Aorta (tissue), 5 donors: ENCODE data around the gene TOP3A. TPM values are rescaled to one million over a fixed set of nuclear protein-coding genes. Genes with fewer than 3 reads are reported as not detected.

ENCODE experiments used
- ATAC-seq: fragments of 200-7000 bp; cut with Tn5 transposase; one replicate; pipeline ENCODE4 v1.9.1; 2022; ENCODE audit warnings: moderate library complexity; ENCODE audit not compliant: low FRiP score
- DNase-seq, 2 donors: peaks; one replicate each; pipeline ENCODE4 v3.0.0-alpha.2; 2020
- H3K27ac ChIP-seq, 2 donors: one replicate each; pipeline ENCODE4 v1.5.1; 2013; ENCODE audit warnings: low read length in 2 of 2, mild to moderate bottlenecking in 2 of 2, moderate library complexity in 2 of 2, control low read depth in 1 of 2, inconsistent platforms in 1 of 2, low read depth in 1 of 2
- H3K27me3 ChIP-seq, 2 donors: one replicate each; pipeline ENCODE4 v1.6.1; 2013; ENCODE audit warnings: control low read depth in 1 of 2, low read length in 1 of 2, mild to moderate bottlenecking in 1 of 2, moderate library complexity in 1 of 2; ENCODE audit not compliant: insufficient read depth in 2 of 2, control insufficient read depth in 1 of 2
- H3K36me3 ChIP-seq, 2 donors: one replicate each; pipeline ENCODE4 v1.6.1; 2013; ENCODE audit warnings: control low read depth in 1 of 2, low read length in 1 of 2, mild to moderate bottlenecking in 1 of 2; ENCODE audit not compliant: insufficient read depth in 2 of 2, control insufficient read depth in 1 of 2
- H3K4me1 ChIP-seq, 2 donors: one replicate each; pipeline ENCODE4 v1.6.1; 2013; ENCODE audit warnings: low read length in 2 of 2, control low read depth in 1 of 2, mild to moderate bottlenecking in 1 of 2, moderate library complexity in 1 of 2; ENCODE audit not compliant: insufficient read depth in 2 of 2, control insufficient read depth in 1 of 2
- H3K4me3 ChIP-seq, 2 donors: one replicate each; pipeline ENCODE4 v1.5.1; 2013; ENCODE audit warnings: low read length in 2 of 2, control low read depth in 1 of 2, mild to moderate bottlenecking in 1 of 2
- H3K9me3 ChIP-seq: one replicate; pipeline ENCODE4 v1.6.1; 2013; ENCODE audit warnings: mild to moderate bottlenecking, low read length; ENCODE audit not compliant: control insufficient read depth
- WGBS, 2 donors: extraction: QIAGEN DNeasy Blood & Tissue Kit; methylation state at CpG; one replicate each; pipeline ENCODE4 v1.1.7; 2013; 5-methylcytosine and 5-hydroxymethylcytosine counted together
- intact Hi-C, 2 donors: fragments of 100-400 bp; cut with DNase I; formaldehyde crosslinking; loops; one replicate each; pipeline versions ENCODE4 v1.14.2 to v1.15.0; 2022
- polyA plus RNA-seq, 2 donors: library from polyadenylated mRNA; stranded (reverse); fragments of 200-250 nt; gene quantifications; one replicate each; pipeline ENCODE4 v1.2.3, GENCODE V29; 2013
- total RNA-seq, 2 donors: library from RNA; stranded (reverse); fragmentation: NEBNext Ultra II Directional; extraction: Animal tissue kit (Norgen Biotek cat#: 25700); gene quantifications; one replicate each; pipeline ENCODE4 v1.2.1, GENCODE V29; 2021
- donor health status: healthy with polysubstance abuse.
- donor health status: Bipolar disorder and iron deficiency.
- donor health status: DM: no; HTN: no; CAD: no.
- donor health status: DM: no; HTN: no; CAD: no.
- donor health status: DM: yes; HTN: yes; CAD: no.

The TOP3A gene
- total and polyA plus RNA-seq, 4 donors, result 2.9 to 37.8 (median 24.3) TPM

- Histone ChIP-seq H3K4me1 (no peaks in the 10 kb centered on the region), H3K27me3 (no peaks in the 10 kb centered on the region), H3K9me3 (no peaks in the 10 kb centered on the region), H3K27ac (no peak overlapping the region), H3K4me3 (no peak overlapping the region), H3K36me3 (peaks cover 5 to 6% of the 10 kb centered on the region in 2 donors)
- no peak for ATAC-seq
- DNase-seq, result no peak
- 71% methylated on average over 11 of the region's 11 CpGs for WGBS, 2 donors
- intact Hi-C loops, result loop anchor here in 1 of 2 donors (5.0 kb wide), 1 partner anchor 56 kb away; the partner anchor contains the start of gene TOP3A
Observed at GRCh38 chr17:18256351-18256750, 58.4 kb downstream of the TOP3A start.

- no peak overlapping the region for H3K4me3 ChIP-seq
- intact Hi-C loops, result loop anchor here in 1 of 2 donors (5.0 kb wide), 1 partner anchor 57 kb away; the partner anchor contains the start of gene TOP3A
Observed at GRCh38 chr17:18254888-18255649, 59.7 kb downstream of the TOP3A start.

GRCh38 chr17:18253947-18254821 lies 60.6 kb downstream of the TOP3A start:
- no peaks in the 10 kb centered on the region for H3K27me3 ChIP-seq
- ATAC-seq (no peak), DNase-seq (no peak)
- H3K36me3 ChIP-seq, result peaks cover 5 to 11% of the 10 kb centered on the region in 2 donors
- H3K4me1 ChIP-seq, result no peaks in the 10 kb centered on the region
- H3K9me3 ChIP-seq, result no peaks in the 10 kb centered on the region
- intact Hi-C loops, result no loop called here
- no peak overlapping the region for H3K4me3 ChIP-seq
- H3K27ac ChIP-seq, result no peak overlapping the region
- WGBS, 2 donors, result 87 to 88% methylated on average over 26 to 27 of the region's 27 CpGs

More at GRCh38 chr17:18254888-18255649, 59.7 kb downstream of the TOP3A start:
- H3K4me1 ChIP-seq, result no peaks in the 10 kb centered on the region
- ATAC-seq, result no peak
- no peak overlapping the region for H3K27ac ChIP-seq
- H3K27me3 ChIP-seq, result no peaks in the 10 kb centered on the region
- no peaks in the 10 kb centered on the region for H3K9me3 ChIP-seq
- 93 to 96% methylated on average over 8 of the region's 8 CpGs for WGBS, 2 donors
- H3K36me3 ChIP-seq, result peaks cover 5 to 11% of the 10 kb centered on the region in 2 donors
- DNase-seq, result no peak

GRCh38 chr17:18253187-18253884 lies 61.5 kb downstream of the TOP3A start:
- Histone ChIP-seq H3K4me1 (no peaks in the 10 kb centered on the region), H3K9me3 (no peaks in the 10 kb centered on the region), H3K36me3 (peaks cover 5 to 11% of the 10 kb centered on the region in 2 donors), H3K27ac (no peak overlapping the region), H3K27me3 (no peaks in the 10 kb centered on the region), H3K4me3 (no peak overlapping the region)
- intact Hi-C loops, result no loop called here
- DNase-seq, result no peak
- no peak for ATAC-seq
- 78 to 79% methylated on average over 16 of the region's 16 CpGs for WGBS, 2 donors

- Histone ChIP-seq H3K36me3 (peaks cover 5 to 12% of the 10 kb centered on the region in 2 donors), H3K4me1 (no peaks in the 10 kb centered on the region), H3K27me3 (no peaks in the 10 kb centered on the region), H3K9me3 (no peaks in the 10 kb centered on the region), H3K27ac (no peak overlapping the region), H3K4me3 (no peak overlapping the region)
- ATAC-seq (no peak), DNase-seq (no peak)
- intact Hi-C loops, result no loop called here
- WGBS, 2 donors, result 85 to 89% methylated on average over 5 of the region's 5 CpGs
Observed at GRCh38 chr17:18252160-18252559, 62.6 kb downstream of the TOP3A start.

- Histone ChIP-seq H3K36me3 (peaks cover 5 to 12% of the 10 kb centered on the region in 2 donors), H3K9me3 (no peaks in the 10 kb centered on the region), H3K27ac (no peak overlapping the region), H3K27me3 (no peaks in the 10 kb centered on the region), H3K4me1 (no peaks in the 10 kb centered on the region), H3K4me3 (no peak overlapping the region)
- ATAC-seq, result no peak
- intact Hi-C loops, result no loop called here
- 80 to 82% methylated on average over 15 of the region's 15 CpGs for WGBS, 2 donors
- DNase-seq, result no peak
Observed at GRCh38 chr17:18251204-18251603, 63.6 kb downstream of the TOP3A start.

GRCh38 chr17:18250708-18251107 lies 64.1 kb downstream of the TOP3A start:
- Histone ChIP-seq H3K36me3 (peaks cover 5 to 12% of the 10 kb centered on the region in 2 donors), H3K27ac (no peak overlapping the region), H3K4me1 (no peaks in the 10 kb centered on the region), H3K4me3 (no peak overlapping the region), H3K9me3 (no peaks in the 10 kb centered on the region), H3K27me3 (no peaks in the 10 kb centered on the region)
- intact Hi-C loops, result no loop called here
- ATAC-seq (no peak), DNase-seq (no peak)
- WGBS, 2 donors, result 92 to 96% methylated on average over 14 of the region's 14 CpGs

GRCh38 chr17:18250259-18250658 lies 64.5 kb downstream of the TOP3A start:
- no peaks in the 10 kb centered on the region for H3K27me3 ChIP-seq
- H3K36me3 ChIP-seq, result peaks cover 5 to 12% of the 10 kb centered on the region in 2 donors
- intact Hi-C loops, result no loop called here
- DNase-seq (no peak), ATAC-seq (no peak)
- H3K9me3 ChIP-seq, result no peaks in the 10 kb centered on the region
- no peak overlapping the region for H3K27ac ChIP-seq
- 84 to 85% methylated on average over 9 of the region's 9 CpGs for WGBS, 2 donors
- H3K4me3 ChIP-seq, result no peak overlapping the region
- H3K4me1 ChIP-seq, result no peaks in the 10 kb centered on the region
